ENCODE data around the gene FOXL2.

GRCh38 chr3:138908846-138909245 lies 38.1 kb downstream of the FOXL2 start:
- TF ChIP-seq CTCF (conservative IDR thresholded peaks at IDR 0.05) (no peak), EZH2 (IDR thresholded peaks at IDR 0.05; ENCODE audit: low read depth) (no peak)

Data from PC-9 (cell line).